ENCODE measurements around the gene NOC2L. TPM values are rescaled to one million over a fixed set of nuclear protein-coding genes. Genes with fewer than 3 reads are reported as not detected.

The NOC2L gene
- polyA plus RNA-seq, 2 of the 4 experiments (the other 2 are of a cell fraction) = 48.4 to 73.5 TPM

GRCh38 chr1:939511-940106, 19.4 kb downstream of the NOC2L start:
- CTCF ChIA-PET = interaction anchor here (0.7 to 8.1 kb wide), 10 partner anchors 11 to 70 kb away, joined by 3 to 84 read pairs (median 28); partner anchors contain the start of gene SAMD11

DNA sequence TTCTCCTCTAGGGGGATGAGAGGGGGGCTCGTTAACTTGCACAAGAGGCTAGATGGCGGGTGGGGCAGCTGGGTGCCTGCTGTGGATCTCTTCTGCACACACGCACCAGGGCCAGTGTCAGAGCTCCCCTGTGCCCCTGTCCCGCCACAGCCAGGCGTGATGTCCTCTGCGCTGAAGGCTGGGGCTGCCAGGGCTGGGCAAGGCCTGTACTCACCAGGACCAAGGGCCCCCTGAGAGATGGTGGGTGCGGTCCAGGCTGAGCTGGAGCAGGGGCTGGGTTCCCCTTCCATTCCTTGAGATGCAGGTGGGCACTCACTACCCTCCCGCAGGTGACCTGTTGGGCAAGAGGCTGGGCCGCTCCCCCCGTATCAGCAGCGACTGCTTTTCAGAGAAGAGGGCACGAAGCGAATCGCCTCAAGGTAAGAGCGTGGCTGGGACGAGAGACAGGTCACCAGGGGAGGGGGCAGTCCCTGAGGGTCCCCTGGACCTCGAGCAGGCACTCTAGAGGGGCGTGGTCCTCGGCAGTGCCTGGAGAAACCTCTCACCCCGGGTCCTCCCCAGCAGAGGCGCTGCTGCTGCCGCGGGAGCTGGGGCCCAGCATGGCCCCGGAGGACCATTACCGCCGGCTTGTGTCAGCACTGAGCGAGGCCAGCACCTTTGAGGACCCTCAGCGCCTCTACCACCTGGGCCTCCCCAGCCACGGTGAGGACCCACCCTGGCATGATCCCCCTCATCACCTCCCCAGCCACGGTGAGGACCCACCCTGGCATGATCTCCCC, 20.2 kb downstream of the NOC2L start:
- WGBS (ENCODE audit: missing lambda C conversion rate) = 56% methylated on average over 24 of the region's 30 CpGs
- FAIRE-seq = no peak
- peak overlapping the region; percentile 71; the same call in 2 of the 3 replicates for H3K4me3 ChIP-seq
- H3K9me3 ChIP-seq = no peaks in the 10 kb centered on the region
- ATAC-seq = peak; percentile 0 to 25; a peak in 3 of 6 replicates
- TF ChIP-seq E2F6 (IDR thresholded peaks at IDR 0.05; ENCODE audit: borderline replicate concordance, low read depth) (0 out of 2 replicates have a peak, but pooled peaks have one; percentile 16), CHD4 (IDR thresholded peaks at IDR 0.05; ENCODE audit: borderline replicate concordance) (no peak), ZFP36 (IDR thresholded peaks at IDR 0.05; ENCODE audit: borderline replicate concordance, partially characterized antibody) (no peak), EHMT2 (IDR thresholded peaks at IDR 0.05; ENCODE audit: low read depth) (no peak), CBX8 (IDR thresholded peaks at IDR 0.05) (no peak)
- TF ChIP-seq, protein P1, sequence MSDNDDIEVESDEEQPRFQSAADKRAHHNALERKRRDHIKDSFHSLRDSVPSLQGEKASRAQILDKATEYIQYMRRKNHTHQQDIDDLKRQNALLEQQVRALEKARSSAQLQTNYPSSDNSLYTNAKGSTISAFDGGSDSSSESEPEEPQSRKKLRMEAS (IDR thresholded peaks at IDR 0.05) = peak; percentile 22; the same call in 1 of the 2 replicates
- peak overlapping the region; percentile 100 for H3K27ac ChIP-seq
- ChIA-PET POLR2A (no interaction called here), CTCF (interaction anchor here (0.6 to 8.1 kb wide), 17 partner anchors 10 to 301 kb away, joined by 3 to 84 read pairs (median 6); partner anchors contain the start of gene SAMD11)
- H3K4me2 ChIP-seq = peak overlapping the region; percentile 100
- DNase-seq (ENCODE audit: low read depth in 1 of 2, low spot score in 1 of 2) = peak in 1 of 2 experiments; percentile 43
- peaks cover 59% of the 10 kb centered on the region for H3K4me1 ChIP-seq

More at GRCh38 chr1:939511-940106, 19.4 kb downstream of the NOC2L start:
- TF ChIP-seq ZFP36 (IDR thresholded peaks at IDR 0.05; ENCODE audit: borderline replicate concordance, partially characterized antibody) (no peak), RARB (CRISPR knock-in tag; IDR thresholded peaks at IDR 0.05) (no peak), JUNB (IDR thresholded peaks at IDR 0.05) (no peak), NR3C1 (IDR thresholded peaks at IDR 0.05) (no peak)
- TF ChIP-seq, protein P1 (IDR thresholded peaks at IDR 0.05) = no peak
- TF ChIP-seq, protein P2, sequence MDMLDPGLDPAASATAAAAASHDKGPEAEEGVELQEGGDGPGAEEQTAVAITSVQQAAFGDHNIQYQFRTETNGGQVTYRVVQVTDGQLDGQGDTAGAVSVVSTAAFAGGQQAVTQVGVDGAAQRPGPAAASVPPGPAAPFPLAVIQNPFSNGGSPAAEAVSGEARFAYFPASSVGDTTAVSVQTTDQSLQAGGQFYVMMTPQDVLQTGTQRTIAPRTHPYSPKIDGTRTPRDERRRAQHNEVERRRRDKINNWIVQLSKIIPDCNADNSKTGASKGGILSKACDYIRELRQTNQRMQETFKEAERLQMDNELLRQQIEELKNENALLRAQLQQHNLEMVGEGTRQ (IDR thresholded peaks at IDR 0.05) = no peak
- Histone ChIP-seq H3K4me2 (peak overlapping the region; percentile 100), H3K27ac (peak overlapping the region; percentile 100), H3K4me1 (peaks cover 66% of the 10 kb centered on the region), H3K4me3 (peak overlapping the region; percentile 71), H3K9me3 (no peaks in the 10 kb centered on the region)
- DNase-seq (ENCODE audit: low read depth in 1 of 2, low spot score in 1 of 2) = no peak
- POLR2A ChIA-PET = interaction anchor here (1.1 kb wide), 1 partner anchor 9 kb away, joined by 3 read pairs; no protein-coding TSS in a partner anchor
- no peak for ATAC-seq
- no peak for FAIRE-seq
- 21% methylated on average over 12 of the region's 21 CpGs for WGBS (ENCODE audit: missing lambda C conversion rate)

DNA sequence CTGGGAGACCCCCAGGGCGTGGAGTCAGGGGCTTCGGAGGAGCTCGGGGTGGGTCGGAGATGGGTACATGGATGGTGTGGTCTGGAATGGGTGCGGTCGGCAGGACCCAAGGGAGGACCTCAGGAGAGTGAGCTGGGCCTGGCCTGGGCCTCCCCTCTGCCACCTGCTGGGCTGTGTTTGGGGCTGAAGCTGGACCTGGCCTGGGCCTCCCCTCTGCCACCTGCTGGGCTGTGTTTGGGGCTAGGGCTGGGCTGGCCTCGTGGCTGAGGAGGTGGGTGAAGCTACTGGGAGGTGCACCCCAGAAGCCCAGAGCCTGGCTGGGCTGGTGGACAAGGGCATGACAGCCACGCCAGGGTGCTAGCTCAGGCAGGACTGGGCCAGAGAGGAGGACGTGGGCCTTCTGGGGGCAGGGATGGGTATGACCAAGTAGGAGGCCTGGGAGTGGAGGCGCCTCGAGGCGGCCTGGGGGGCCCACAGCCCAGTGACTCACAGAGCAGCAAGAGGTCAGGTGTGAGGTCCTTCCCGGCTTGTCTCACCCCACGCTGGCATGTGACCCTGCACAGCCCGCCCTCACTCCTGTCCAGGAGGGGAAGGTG, 20.9 kb downstream of the NOC2L start:
- no peak for FAIRE-seq
- DNase-seq (ENCODE audit: low read depth in 1 of 2, low spot score in 1 of 2) = peak in 1 of 2 experiments; percentile 87
- ChIA-PET POLR2A (no interaction called here), CTCF (interaction anchor here (0.6 to 8.1 kb wide), 20 partner anchors 9 to 301 kb away, joined by 3 to 84 read pairs (median 4); partner anchors contain the start of gene SAMD11)
- H3K27ac ChIP-seq = peak overlapping the region; percentile 100
- H3K9me3 ChIP-seq = no peaks in the 10 kb centered on the region
- H3K4me2 ChIP-seq = peak overlapping the region; percentile 100
- ATAC-seq = peak; percentile 37 to 70
- 65% methylated on average over 4 of the region's 15 CpGs for WGBS (ENCODE audit: missing lambda C conversion rate)
- no peak overlapping the region for H3K4me3 ChIP-seq
- peaks cover 52% of the 10 kb centered on the region for H3K4me1 ChIP-seq
- TF ChIP-seq FOSL2 (IDR thresholded peaks at IDR 0.05) = peak; percentile 28; the same call in 1 of the 2 replicates
- TF ChIP-seq FOSL2 (CRISPR knock-in tag; IDR thresholded peaks at IDR 0.05) = peak; percentile 72
- TF ChIP-seq, protein P2 (IDR thresholded peaks at IDR 0.05) = 0 out of 2 replicates have a peak, but pooled peaks have one; percentile 57
- TF ChIP-seq CEBPB (IDR thresholded peaks at IDR 0.05) = no peak
- TF ChIP-seq HES2 (IDR thresholded peaks at IDR 0.05) = no peak
- TF ChIP-seq, protein P3, sequence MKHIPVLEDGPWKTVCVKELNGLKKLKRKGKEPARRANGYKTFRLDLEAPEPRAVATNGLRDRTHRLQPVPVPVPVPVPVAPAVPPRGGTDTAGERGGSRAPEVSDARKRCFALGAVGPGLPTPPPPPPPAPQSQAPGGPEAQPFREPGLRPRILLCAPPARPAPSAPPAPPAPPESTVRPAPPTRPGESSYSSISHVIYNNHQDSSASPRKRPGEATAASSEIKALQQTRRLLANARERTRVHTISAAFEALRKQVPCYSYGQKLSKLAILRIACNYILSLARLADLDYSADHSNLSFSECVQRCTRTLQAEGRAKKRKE (CRISPR knock-in tag; IDR thresholded peaks at IDR 0.05; ENCODE audit: low read depth) = peak; percentile 54; the same call in 1 of the 2 replicates
- TF ChIP-seq TP53 (CRISPR knock-in tag; IDR thresholded peaks at IDR 0.05) = no peak
- TF ChIP-seq SMC3 (IDR thresholded peaks at IDR 0.05) = peak; percentile 80
- no peak for TF ChIP-seq RFX5 (IDR thresholded peaks at IDR 0.05)
- no peak for TF ChIP-seq MYC (IDR thresholded peaks at IDR 0.05; ENCODE audit: borderline replicate concordance, low read length)
- TF ChIP-seq FOSB (CRISPR knock-in tag; IDR thresholded peaks at IDR 0.05) = no peak
- TF ChIP-seq RAD21 (conservative IDR thresholded peaks at IDR 0.05 in 1 of 2, IDR thresholded peaks at IDR 0.05 in 1 of 2) = peak; percentile 59 to 61
- TF ChIP-seq ZSCAN20 (CRISPR knock-in tag; IDR thresholded peaks at IDR 0.05) = no peak
- TF ChIP-seq HOXB5 (CRISPR knock-in tag; IDR thresholded peaks at IDR 0.05) = no peak
- TF ChIP-seq CHD4 (IDR thresholded peaks at IDR 0.05; ENCODE audit: borderline replicate concordance) = no peak
- TF ChIP-seq RARB (CRISPR knock-in tag; IDR thresholded peaks at IDR 0.05) = peak; percentile 31; the same call in 1 of the 2 replicates
- TF ChIP-seq, protein P1 (IDR thresholded peaks at IDR 0.05) = peak; percentile 86
- peak; percentile 55 to 57; a peak in 2 of 5 replicates for TF ChIP-seq JUN (IDR thresholded peaks at IDR 0.05)
- TF ChIP-seq HEYL (CRISPR knock-in tag; IDR thresholded peaks at IDR 0.05) = no peak
- TF ChIP-seq JUNB (IDR thresholded peaks at IDR 0.05) = 0 out of 2 replicates have a peak, but pooled peaks have one; percentile 20

Data from A549 (cell line).